ENCODE results near the gene CEP43. TPM values are rescaled to one million over a fixed set of nuclear protein-coding genes. Genes with fewer than 3 reads are reported as not detected.

The CEP43 gene
- polyA plus RNA-seq, 3 donors = 3.8 to 7.1 (median 6.4) TPM

DNA sequence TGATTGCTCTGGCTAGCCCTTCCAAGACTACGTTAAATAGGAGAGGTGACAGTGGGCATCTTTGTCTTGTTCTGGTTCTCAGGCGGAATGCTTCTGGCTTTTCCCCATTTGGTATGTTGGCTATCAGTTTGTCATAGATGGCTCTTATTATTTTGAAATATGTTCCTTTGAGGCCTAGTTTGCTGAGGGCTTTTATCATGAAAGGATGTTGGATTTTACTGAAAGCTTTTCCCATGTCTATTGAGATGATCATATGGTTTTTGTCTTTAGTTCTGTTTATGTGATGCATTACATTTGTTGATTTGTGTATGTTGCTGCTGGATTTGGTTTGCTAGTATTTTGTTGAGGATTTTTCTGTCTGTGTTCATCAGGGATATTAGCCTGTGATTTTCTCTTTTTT lies 32.9 kb upstream of the CEP43 start:
- H3K36me3 Mint-ChIP-seq = peaks cover 3 to 7% of the 10 kb centered on the region in 2 donors

DNA sequence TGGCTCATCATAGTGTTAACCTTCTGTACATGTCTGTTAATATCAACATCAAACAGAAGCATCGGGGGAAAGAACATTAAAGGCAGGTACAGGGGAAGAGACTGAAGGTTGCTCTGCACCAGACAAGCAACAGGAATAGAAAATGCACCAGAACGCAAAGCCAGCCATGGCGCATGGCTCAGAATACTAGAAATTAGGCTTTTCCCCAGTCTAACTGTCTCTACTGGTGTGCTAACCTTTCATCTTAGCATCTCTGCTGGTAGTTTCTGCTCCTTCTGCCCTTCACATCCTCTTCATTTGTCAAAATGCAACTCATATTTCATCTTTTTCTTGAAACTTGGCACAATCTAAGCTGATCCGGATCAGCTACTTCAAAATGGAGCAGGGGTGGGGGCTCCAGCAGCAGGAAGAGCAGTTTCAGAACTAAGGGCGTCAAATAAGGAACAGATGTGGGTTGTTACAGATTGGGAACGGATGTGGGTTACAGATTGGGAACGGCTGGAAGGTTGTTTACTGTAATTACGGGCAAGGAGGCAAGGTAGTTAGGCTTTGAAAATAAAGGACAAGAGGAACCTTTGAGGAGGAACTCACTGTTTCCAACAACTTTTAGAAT lies 29.7 kb upstream of the CEP43 start:
- no peaks in the 10 kb centered on the region for H4K20me1 ChIP-seq (ENCODE audit: insufficient read depth, low read length)
- H3K27me3 Mint-ChIP-seq (ENCODE audit: low read depth in 3 of 3) = peaks cover 0 to 13% (median 7%) of the 10 kb centered on the region in 3 donors
- H3K36me3 ChIP-seq (replicated peaks in 1 of 2; ENCODE audit: control insufficient read depth in 1 of 2, insufficient read depth in 2 of 2, low read length in 2 of 2) = peaks cover 0 to 15% of the 10 kb centered on the region in 2 donors
- no peak overlapping the region for H3K9ac ChIP-seq (ENCODE audit: insufficient read depth, low read length, poor library complexity, severe bottlenecking)
- H3K27me3 ChIP-seq (ENCODE audit: control insufficient read depth in 2 of 2, insufficient read depth in 2 of 2, low read length in 2 of 2) = no peaks in the 10 kb centered on the region
- H3K4me3 ChIP-seq (replicated peaks in 1 of 3; ENCODE audit: low read depth in 2 of 3, low read length in 3 of 3) = peak overlapping the region in 1 of 3 experiments; percentile 18
- peaks cover 18 to 40% (median 30%) of the 10 kb centered on the region in 7 donors for H3K9me3 Mint-ChIP-seq
- H3K4me2 ChIP-seq (replicated peaks; ENCODE audit: extremely low read depth, low read length, poor library complexity, severe bottlenecking) = peak overlapping the region; percentile 12
- peaks cover 14 to 18% of the 10 kb centered on the region in 2 donors for H3K9me3 ChIP-seq (replicated peaks in 1 of 2; ENCODE audit: control insufficient read depth in 1 of 2, insufficient read depth in 1 of 2, low read length in 2 of 2)
- H3K27ac Mint-ChIP-seq = peak overlapping the region in 4 of 7 donors; percentile 50 to 78 (median 66)
- no peak for DNase-seq
- WGBS (ENCODE audit: insufficient coverage) = 18% methylated on average over 2 of the region's 8 CpGs
- H2AFZ ChIP-seq (ENCODE audit: insufficient read depth, low read depth, low read length, poor library complexity, severe bottlenecking) = peak overlapping the region; percentile 64
- intact Hi-C loops (cut with micrococcal nuclease) = no loop called here
- TF ChIP-seq, protein P1, sequence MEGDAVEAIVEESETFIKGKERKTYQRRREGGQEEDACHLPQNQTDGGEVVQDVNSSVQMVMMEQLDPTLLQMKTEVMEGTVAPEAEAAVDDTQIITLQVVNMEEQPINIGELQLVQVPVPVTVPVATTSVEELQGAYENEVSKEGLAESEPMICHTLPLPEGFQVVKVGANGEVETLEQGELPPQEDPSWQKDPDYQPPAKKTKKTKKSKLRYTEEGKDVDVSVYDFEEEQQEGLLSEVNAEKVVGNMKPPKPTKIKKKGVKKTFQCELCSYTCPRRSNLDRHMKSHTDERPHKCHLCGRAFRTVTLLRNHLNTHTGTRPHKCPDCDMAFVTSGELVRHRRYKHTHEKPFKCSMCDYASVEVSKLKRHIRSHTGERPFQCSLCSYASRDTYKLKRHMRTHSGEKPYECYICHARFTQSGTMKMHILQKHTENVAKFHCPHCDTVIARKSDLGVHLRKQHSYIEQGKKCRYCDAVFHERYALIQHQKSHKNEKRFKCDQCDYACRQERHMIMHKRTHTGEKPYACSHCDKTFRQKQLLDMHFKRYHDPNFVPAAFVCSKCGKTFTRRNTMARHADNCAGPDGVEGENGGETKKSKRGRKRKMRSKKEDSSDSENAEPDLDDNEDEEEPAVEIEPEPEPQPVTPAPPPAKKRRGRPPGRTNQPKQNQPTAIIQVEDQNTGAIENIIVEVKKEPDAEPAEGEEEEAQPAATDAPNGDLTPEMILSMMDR (IDR thresholded peaks at IDR 0.05) = no peak
- peaks cover 15 to 20% of the 10 kb centered on the region in 2 donors for H3K4me1 ChIP-seq (ENCODE audit: control insufficient read depth in 1 of 2, insufficient read depth in 2 of 2, low read length in 2 of 2)
- H3K27ac ChIP-seq (ENCODE audit: low read depth in 1 of 2, low read length in 2 of 2) = peak overlapping the region in 1 of 2 donors; percentile 53
- peaks cover 11% of the 10 kb centered on the region for H3K4me1 Mint-ChIP-seq
- peak overlapping the region in 1 of 2 donors; percentile 51 for H3K4me3 Mint-ChIP-seq
- H3K36me3 Mint-ChIP-seq = peaks cover 12 to 21% of the 10 kb centered on the region in 2 donors
- no peaks in the 10 kb centered on the region for H3K79me2 ChIP-seq (ENCODE audit: insufficient read depth, low read length)

More for the DNA sequence above, 32.9 kb upstream of the CEP43 start:
- Histone ChIP-seq H2AFZ (ENCODE audit: insufficient read depth, low read depth, low read length, poor library complexity, severe bottlenecking) (no peak overlapping the region), H3K4me3 (replicated peaks in 1 of 3; ENCODE audit: low read depth in 2 of 3, low read length in 3 of 3) (no peak overlapping the region), H3K79me2 (ENCODE audit: insufficient read depth, low read length) (no peaks in the 10 kb centered on the region), H3K27ac (ENCODE audit: low read depth in 1 of 2, low read length in 2 of 2) (no peak overlapping the region), H3K9me3 (replicated peaks in 1 of 2; ENCODE audit: control insufficient read depth in 1 of 2, insufficient read depth in 1 of 2, low read length in 2 of 2) (peaks cover 19 to 22% of the 10 kb centered on the region in 2 donors), H3K36me3 (replicated peaks in 1 of 2; ENCODE audit: control insufficient read depth in 1 of 2, insufficient read depth in 2 of 2, low read length in 2 of 2) (no peaks in the 10 kb centered on the region), H3K27me3 (ENCODE audit: control insufficient read depth in 2 of 2, insufficient read depth in 2 of 2, low read length in 2 of 2) (no peaks in the 10 kb centered on the region), H4K20me1 (ENCODE audit: insufficient read depth, low read length) (no peaks in the 10 kb centered on the region), H3K9ac (ENCODE audit: insufficient read depth, low read length, poor library complexity, severe bottlenecking) (no peak overlapping the region), H3K4me1 (ENCODE audit: control insufficient read depth in 1 of 2, insufficient read depth in 2 of 2, low read length in 2 of 2) (peaks cover 15 to 20% of the 10 kb centered on the region in 2 donors), H3K4me2 (replicated peaks; ENCODE audit: extremely low read depth, low read length, poor library complexity, severe bottlenecking) (no peak overlapping the region)
- Mint-ChIP-seq H3K27me3 (ENCODE audit: low read depth in 3 of 3) (peaks cover 2 to 15% (median 4%) of the 10 kb centered on the region in 3 donors), H3K4me1 (peaks cover 11% of the 10 kb centered on the region), H3K4me3 (no peak overlapping the region), H3K27ac (no peak overlapping the region), H3K9me3 (peaks cover 23 to 61% (median 46%) of the 10 kb centered on the region in 7 donors)
- 100% methylated on average over 2 of the region's 2 CpGs for WGBS (ENCODE audit: insufficient coverage)
- intact Hi-C loops (cut with micrococcal nuclease) = no loop called here
- TF ChIP-seq, protein P1 (IDR thresholded peaks at IDR 0.05) = no peak
- DNase-seq = no peak
